ENCODE measurements around the gene LYZL1. TPM values are rescaled to one million over a fixed set of nuclear protein-coding genes. Genes with fewer than 3 reads are reported as not detected.
"Not testable (repeated sequence)": the region's sequence is repeated elsewhere in the genome, so short reads cannot be mapped to it uniquely, and the experiment has no call there.

Gene LYZL1
- not detected in 2 replicates for total RNA-seq (ENCODE audit: low replicate concordance)

GRCh38 chr10:29288906-29289305 lies at the start of gene LYZL1:
Gene LYZL1, plus strand, starts transcription at chr10:29289070. Its CDS starts 2,798 bp downstream, at chr10:29291868.
- not testable (repeated sequence) for H3K36me3 ChIP-seq; H3K27ac ChIP-seq; H3K4me3 Mint-ChIP-seq; H4K20me1 ChIP-seq (ENCODE audit: low read depth); H3K9me3 ChIP-seq (ENCODE audit: low read depth); H3K9me3 Mint-ChIP-seq; H3K36me3 Mint-ChIP-seq; H3K27ac Mint-ChIP-seq; H3K27me3 ChIP-seq; H3K4me1 ChIP-seq; H3K27me3 Mint-ChIP-seq (ENCODE audit: insufficient read depth, low read depth); H3K9ac ChIP-seq; H3K4me1 Mint-ChIP-seq; H3K79me2 ChIP-seq (ENCODE audit: low read depth); H3F3A ChIP-seq (ENCODE audit: low read depth); H3K4me2 ChIP-seq; H2AFZ ChIP-seq (replicated peaks); H3K4me3 ChIP-seq
- DNase-seq (ENCODE audit: low spot score) = peak; percentile 56

- no peaks in the 10 kb centered on the region for H4K20me1 ChIP-seq (ENCODE audit: low read depth)
- H3K27ac ChIP-seq = no peak overlapping the region
- H3K4me3 ChIP-seq = no peak overlapping the region
- H3K79me2 ChIP-seq (ENCODE audit: low read depth) = no peaks in the 10 kb centered on the region
- no peak overlapping the region for H3K27ac Mint-ChIP-seq
- no peaks in the 10 kb centered on the region for H3K36me3 ChIP-seq
- H3K9ac ChIP-seq = no peak overlapping the region
- no peak overlapping the region for H3K4me3 Mint-ChIP-seq
- no peaks in the 10 kb centered on the region for H3K9me3 ChIP-seq (ENCODE audit: low read depth)
- H3F3A ChIP-seq (ENCODE audit: low read depth) = no peaks in the 10 kb centered on the region
- TF ChIP-seq EZH2phosphoT487 (IDR thresholded peaks at IDR 0.05) (no peak), CTCF (IDR thresholded peaks at IDR 0.05) (peak; percentile 67)
- H3K4me2 ChIP-seq = no peak overlapping the region
- peaks cover 11% of the 10 kb centered on the region for H3K9me3 Mint-ChIP-seq
- no peaks in the 10 kb centered on the region for H3K27me3 ChIP-seq
- DNase-seq (ENCODE audit: low spot score) = peak; percentile 59
- H2AFZ ChIP-seq (replicated peaks) = no peak overlapping the region
- H3K4me1 ChIP-seq = no peaks in the 10 kb centered on the region
- H3K36me3 Mint-ChIP-seq = no peaks in the 10 kb centered on the region
- peaks cover 31% of the 10 kb centered on the region for H3K4me1 Mint-ChIP-seq
- H3K27me3 Mint-ChIP-seq (ENCODE audit: insufficient read depth, low read depth) = peaks cover 3% of the 10 kb centered on the region
These were observed 49.0 kb upstream of the LYZL1 start for GRCh38 chr10:29239569-29240472.

GRCh38 chr10:29240986-29241660 lies 47.7 kb upstream of the LYZL1 start:
- no peak overlapping the region for H3K4me2 ChIP-seq
- H3K79me2 ChIP-seq (ENCODE audit: low read depth) = no peaks in the 10 kb centered on the region
- H4K20me1 ChIP-seq (ENCODE audit: low read depth) = no peaks in the 10 kb centered on the region
- no peak overlapping the region for H3K9ac ChIP-seq
- no peaks in the 10 kb centered on the region for H3K9me3 ChIP-seq (ENCODE audit: low read depth)
- Mint-ChIP-seq H3K36me3 (no peaks in the 10 kb centered on the region), H3K27me3 (ENCODE audit: insufficient read depth, low read depth) (no peaks in the 10 kb centered on the region), H3K4me3 (no peak overlapping the region), H3K27ac (no peak overlapping the region), H3K4me1 (peaks cover 31% of the 10 kb centered on the region), H3K9me3 (peaks cover 5% of the 10 kb centered on the region)
- no peak for TF ChIP-seq CTCF (IDR thresholded peaks at IDR 0.05)
- no peak for TF ChIP-seq EZH2phosphoT487 (IDR thresholded peaks at IDR 0.05)
- TF ChIP-seq EZH2 (IDR thresholded peaks at IDR 0.05) = no peak
- no peak overlapping the region for H3K27ac ChIP-seq
- H3K36me3 ChIP-seq = no peaks in the 10 kb centered on the region
- H3K27me3 ChIP-seq = no peaks in the 10 kb centered on the region
- no peak overlapping the region for H2AFZ ChIP-seq (replicated peaks)
- no peaks in the 10 kb centered on the region for H3K4me1 ChIP-seq
- no peak overlapping the region for H3K4me3 ChIP-seq
- H3F3A ChIP-seq (ENCODE audit: low read depth) = no peaks in the 10 kb centered on the region
- no peak for DNase-seq (ENCODE audit: low spot score)

- no peak overlapping the region for H3K9ac ChIP-seq
- H3K27me3 Mint-ChIP-seq (ENCODE audit: insufficient read depth, low read depth) = no peaks in the 10 kb centered on the region
- H3K4me2 ChIP-seq = no peak overlapping the region
- H3K4me3 ChIP-seq = no peak overlapping the region
- H3K9me3 Mint-ChIP-seq = peaks cover 5% of the 10 kb centered on the region
- H3K4me1 ChIP-seq = no peaks in the 10 kb centered on the region
- H3K4me3 Mint-ChIP-seq = no peak overlapping the region
- no peaks in the 10 kb centered on the region for H3K36me3 Mint-ChIP-seq
- H3K27ac Mint-ChIP-seq = no peak overlapping the region
- H3K9me3 ChIP-seq (ENCODE audit: low read depth) = no peaks in the 10 kb centered on the region
- H3K27me3 ChIP-seq = no peaks in the 10 kb centered on the region
- no peak for DNase-seq (ENCODE audit: low spot score)
- peaks cover 31% of the 10 kb centered on the region for H3K4me1 Mint-ChIP-seq
- H3K27ac ChIP-seq = no peak overlapping the region
- H2AFZ ChIP-seq (replicated peaks) = no peak overlapping the region
- TF ChIP-seq EZH2 (IDR thresholded peaks at IDR 0.05) (no peak), CTCF (IDR thresholded peaks at IDR 0.05) (no peak), EZH2phosphoT487 (IDR thresholded peaks at IDR 0.05) (no peak)
- H3K79me2 ChIP-seq (ENCODE audit: low read depth) = no peaks in the 10 kb centered on the region
- no peaks in the 10 kb centered on the region for H4K20me1 ChIP-seq (ENCODE audit: low read depth)
- no peaks in the 10 kb centered on the region for H3F3A ChIP-seq (ENCODE audit: low read depth)
- H3K36me3 ChIP-seq = no peaks in the 10 kb centered on the region
These were observed 46.9 kb upstream of the LYZL1 start for GRCh38 chr10:29241925-29242324.

All from neural progenitor cell (in vitro differentiated cells).